Measurements from ENCODE around the gene PRDX5. TPM values are rescaled to one million over a fixed set of nuclear protein-coding genes. Genes with fewer than 3 reads are reported as not detected.

Gene PRDX5
- total and polyA plus RNA-seq, 2 experiments from 2014 or later = 212 to 312 TPM

- TF ChIP-seq ETS1 (IDR thresholded peaks at IDR 0.05) (no peak), ZNF114 (CRISPR knock-in tag; IDR thresholded peaks at IDR 0.05) (no peak)
These were observed 30.6 kb downstream of the PRDX5 start (continued) for GRCh38 chr11:64348383-64349024.

DNA sequence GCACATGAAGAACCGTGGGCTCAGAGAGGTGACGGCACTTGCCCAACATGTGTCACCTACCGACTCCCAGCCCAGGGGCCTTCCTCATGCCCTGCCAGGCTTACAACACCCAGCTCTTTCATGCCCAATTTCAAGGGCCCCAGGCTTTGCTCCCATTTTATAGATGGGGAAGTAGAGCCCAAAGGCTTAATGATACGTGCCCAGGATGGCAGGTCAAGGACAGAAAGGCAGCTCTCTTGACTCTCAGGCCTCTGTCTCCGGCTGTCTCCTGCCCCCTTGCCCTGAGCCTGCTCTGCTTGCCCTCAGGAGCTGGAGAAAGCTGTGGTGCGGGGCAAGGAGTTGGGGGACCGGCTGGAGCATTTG is 31.1 kb downstream of the PRDX5 start:
- H3K4me3 ChIP-seq = no peak overlapping the region
- H3K79me2 ChIP-seq (replicated peaks; ENCODE audit: insufficient read depth) = no peaks in the 10 kb centered on the region
- no peaks in the 10 kb centered on the region for H3K9me2 ChIP-seq (ENCODE audit: insufficient read depth)
- no peaks in the 10 kb centered on the region for H3K36me3 ChIP-seq (ENCODE audit: insufficient read depth)
- no peaks in the 10 kb centered on the region for H4K20me1 ChIP-seq (replicated peaks; ENCODE audit: insufficient read depth)
- peaks cover 19% of the 10 kb centered on the region for H3K27me3 Mint-ChIP-seq (ENCODE audit: insufficient read depth, low read depth, poor library complexity)
- ATAC-seq (no peak), DNase-seq (ENCODE audit: low spot score) (no peak)
- no peaks in the 10 kb centered on the region for H3K27me3 ChIP-seq (ENCODE audit: insufficient read depth)
- no peaks in the 10 kb centered on the region; the same call in 2 of the 3 replicates for H3K36me3 Mint-ChIP-seq (ENCODE audit: low read depth)
- H2AFZ ChIP-seq = no peak overlapping the region
- H3K4me1 ChIP-seq (ENCODE audit: insufficient read depth) = no peaks in the 10 kb centered on the region
- H3K27ac Mint-ChIP-seq = no peak overlapping the region
- no peaks in the 10 kb centered on the region for H3K9me3 Mint-ChIP-seq
- TF ChIP-seq ZNF331 (CRISPR knock-in tag; IDR thresholded peaks at IDR 0.05; ENCODE audit: low read depth) = no peak
- TF ChIP-seq, protein P1, sequence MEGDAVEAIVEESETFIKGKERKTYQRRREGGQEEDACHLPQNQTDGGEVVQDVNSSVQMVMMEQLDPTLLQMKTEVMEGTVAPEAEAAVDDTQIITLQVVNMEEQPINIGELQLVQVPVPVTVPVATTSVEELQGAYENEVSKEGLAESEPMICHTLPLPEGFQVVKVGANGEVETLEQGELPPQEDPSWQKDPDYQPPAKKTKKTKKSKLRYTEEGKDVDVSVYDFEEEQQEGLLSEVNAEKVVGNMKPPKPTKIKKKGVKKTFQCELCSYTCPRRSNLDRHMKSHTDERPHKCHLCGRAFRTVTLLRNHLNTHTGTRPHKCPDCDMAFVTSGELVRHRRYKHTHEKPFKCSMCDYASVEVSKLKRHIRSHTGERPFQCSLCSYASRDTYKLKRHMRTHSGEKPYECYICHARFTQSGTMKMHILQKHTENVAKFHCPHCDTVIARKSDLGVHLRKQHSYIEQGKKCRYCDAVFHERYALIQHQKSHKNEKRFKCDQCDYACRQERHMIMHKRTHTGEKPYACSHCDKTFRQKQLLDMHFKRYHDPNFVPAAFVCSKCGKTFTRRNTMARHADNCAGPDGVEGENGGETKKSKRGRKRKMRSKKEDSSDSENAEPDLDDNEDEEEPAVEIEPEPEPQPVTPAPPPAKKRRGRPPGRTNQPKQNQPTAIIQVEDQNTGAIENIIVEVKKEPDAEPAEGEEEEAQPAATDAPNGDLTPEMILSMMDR (conservative IDR thresholded peaks at IDR 0.05; ENCODE audit: low read depth in 2 of 2) = no peak
- TF ChIP-seq ZNF462 (CRISPR knock-in tag; IDR thresholded peaks at IDR 0.05) = no peak
- TF ChIP-seq REST (IDR thresholded peaks at IDR 0.05; ENCODE audit: unreplicated experiment) = no peak
- TF ChIP-seq CREB1 (CRISPR knock-in tag; IDR thresholded peaks at IDR 0.05; ENCODE audit: low read depth) = no peak
- no peak for TF ChIP-seq EZH2phosphoT487 (IDR thresholded peaks at IDR 0.05; ENCODE audit: unreplicated experiment)
- no peak for TF ChIP-seq POLR2AphosphoS5 (IDR thresholded peaks at IDR 0.05; ENCODE audit: low read depth)
- TF ChIP-seq EZH2 (IDR thresholded peaks at IDR 0.05; ENCODE audit: low read depth, unreplicated experiment) = no peak
- H3K27ac ChIP-seq (ENCODE audit: low read depth) = no peak overlapping the region
- H3K4me2 ChIP-seq = no peak overlapping the region
- H3K4me3 Mint-ChIP-seq = no peak overlapping the region
- H3K4me1 Mint-ChIP-seq = peaks cover 2% of the 10 kb centered on the region; the same call in 2 of the 3 replicates
- no peaks in the 10 kb centered on the region for H3F3A ChIP-seq (replicated peaks; ENCODE audit: low read depth)
